ENCODE data around the gene UNC13C.

UNC13C gene

DNA sequence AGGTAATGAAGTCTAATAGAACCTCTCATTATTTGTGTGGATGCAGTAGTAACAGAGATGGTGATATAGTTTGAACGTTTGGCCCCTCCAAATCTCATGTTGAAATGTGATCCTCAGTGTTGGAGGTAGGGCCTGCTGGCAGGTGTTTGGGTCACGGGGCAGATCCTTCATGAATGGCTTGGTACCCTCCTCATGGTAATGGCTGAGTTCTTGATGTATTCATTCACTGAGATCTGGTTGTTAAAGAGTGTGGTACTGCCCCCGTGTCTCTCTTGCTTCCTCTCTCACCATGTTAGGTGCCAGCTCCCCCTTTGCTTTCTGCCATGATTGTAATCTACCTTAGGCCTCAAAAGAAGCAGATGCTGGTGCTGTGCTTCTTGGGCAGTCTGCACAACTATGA lies 606.8 kb downstream of the UNC13C start:
- no peak for TF ChIP-seq ZNF544 (tag by site-specific recombination; IDR thresholded peaks at IDR 0.05)
- no peak for TF ChIP-seq ZNF571 (tag by site-specific recombination; IDR thresholded peaks at IDR 0.05)
- no peak for TF ChIP-seq FEZF1 (tag by site-specific recombination; IDR thresholded peaks at IDR 0.05)
- no peak for TF ChIP-seq ZNF223 (tag by site-specific recombination; IDR thresholded peaks at IDR 0.05)
- TF ChIP-seq ZNF777 (tag by site-specific recombination; IDR thresholded peaks at IDR 0.05; ENCODE audit: borderline replicate concordance): no peak
- no peak for TF ChIP-seq KLF9 (tag by site-specific recombination; IDR thresholded peaks at IDR 0.05; ENCODE audit: low read depth)
- no peak for TF ChIP-seq ZBTB17 (tag by site-specific recombination; IDR thresholded peaks at IDR 0.05)
- TF ChIP-seq ZNF132 (tag by site-specific recombination; IDR thresholded peaks at IDR 0.05; ENCODE audit: borderline replicate concordance): no peak
- TF ChIP-seq ZNF416 (tag by site-specific recombination; IDR thresholded peaks at IDR 0.05): no peak
- TF ChIP-seq EGR2 (tag by site-specific recombination; IDR thresholded peaks at IDR 0.05; ENCODE audit: low read depth): no peak
- TF ChIP-seq KLF16 (tag by site-specific recombination; IDR thresholded peaks at IDR 0.05): no peak
- no peak for TF ChIP-seq BCL11B (tag by site-specific recombination; IDR thresholded peaks at IDR 0.05; ENCODE audit: low read depth)
- TF ChIP-seq, protein P1, sequence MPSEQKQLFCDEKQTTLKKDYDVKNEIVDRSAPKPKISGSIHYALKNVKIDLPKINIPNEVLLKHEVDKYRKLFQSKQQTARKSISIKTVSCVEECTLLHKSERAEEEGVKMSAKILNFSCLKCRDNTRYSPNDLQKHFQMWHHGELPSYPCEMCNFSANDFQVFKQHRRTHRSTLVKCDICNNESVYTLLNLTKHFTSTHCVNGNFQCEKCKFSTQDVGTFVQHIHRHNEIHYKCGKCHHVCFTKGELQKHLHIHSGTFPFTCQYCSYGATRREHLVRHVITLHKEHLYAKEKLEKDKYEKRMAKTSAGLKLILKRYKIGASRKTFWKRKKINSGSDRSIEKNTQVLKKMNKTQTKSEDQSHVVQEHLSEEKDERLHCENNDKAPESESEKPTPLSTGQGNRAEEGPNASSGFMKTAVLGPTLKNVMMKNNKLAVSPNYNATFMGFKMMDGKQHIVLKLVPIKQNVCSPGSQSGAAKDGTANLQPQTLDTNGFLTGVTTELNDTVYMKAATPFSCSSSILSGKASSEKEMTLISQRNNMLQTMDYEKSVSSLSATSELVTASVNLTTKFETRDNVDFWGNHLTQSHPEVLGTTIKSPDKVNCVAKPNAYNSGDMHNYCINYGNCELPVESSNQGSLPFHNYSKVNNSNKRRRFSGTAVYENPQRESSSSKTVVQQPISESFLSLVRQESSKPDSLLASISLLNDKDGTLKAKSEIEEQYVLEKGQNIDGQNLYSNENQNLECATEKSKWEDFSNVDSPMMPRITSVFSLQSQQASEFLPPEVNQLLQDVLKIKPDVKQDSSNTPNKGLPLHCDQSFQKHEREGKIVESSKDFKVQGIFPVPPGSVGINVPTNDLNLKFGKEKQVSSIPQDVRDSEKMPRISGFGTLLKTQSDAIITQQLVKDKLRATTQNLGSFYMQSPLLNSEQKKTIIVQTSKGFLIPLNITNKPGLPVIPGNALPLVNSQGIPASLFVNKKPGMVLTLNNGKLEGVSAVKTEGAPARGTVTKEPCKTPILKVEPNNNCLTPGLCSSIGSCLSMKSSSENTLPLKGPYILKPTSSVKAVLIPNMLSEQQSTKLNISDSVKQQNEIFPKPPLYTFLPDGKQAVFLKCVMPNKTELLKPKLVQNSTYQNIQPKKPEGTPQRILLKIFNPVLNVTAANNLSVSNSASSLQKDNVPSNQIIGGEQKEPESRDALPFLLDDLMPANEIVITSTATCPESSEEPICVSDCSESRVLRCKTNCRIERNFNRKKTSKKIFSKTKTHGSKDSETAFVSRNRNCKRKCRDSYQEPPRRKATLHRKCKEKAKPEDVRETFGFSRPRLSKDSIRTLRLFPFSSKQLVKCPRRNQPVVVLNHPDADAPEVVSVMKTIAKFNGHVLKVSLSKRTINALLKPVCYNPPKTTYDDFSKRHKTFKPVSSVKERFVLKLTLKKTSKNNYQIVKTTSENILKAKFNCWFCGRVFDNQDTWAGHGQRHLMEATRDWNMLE (tag by site-specific recombination; conservative IDR thresholded peaks at IDR 0.05; ENCODE audit: low read depth): no peak
- no peak for TF ChIP-seq ZNF157 (tag by site-specific recombination; IDR thresholded peaks at IDR 0.05)
- Histone ChIP-seq H3K9me3 (ENCODE audit: control insufficient read depth, insufficient read depth, low read depth, low read length) (no peaks in the 10 kb centered on the region), H3K4me3 (ENCODE audit: low read depth, low read length) (no peak overlapping the region), H3K36me3 (ENCODE audit: control insufficient read depth in 2 of 2, insufficient read depth in 1 of 2, low read length in 2 of 2) (no peaks in the 10 kb centered on the region), H3K27ac (ENCODE audit: extremely low read depth, low read depth, low read length) (no peak overlapping the region), H3K4me1 (ENCODE audit: control insufficient read depth, insufficient read depth, low read length) (no peaks in the 10 kb centered on the region)
- CTCF ChIA-PET: no interaction called here
- POLR2A ChIA-PET: no interaction called here

DNA sequence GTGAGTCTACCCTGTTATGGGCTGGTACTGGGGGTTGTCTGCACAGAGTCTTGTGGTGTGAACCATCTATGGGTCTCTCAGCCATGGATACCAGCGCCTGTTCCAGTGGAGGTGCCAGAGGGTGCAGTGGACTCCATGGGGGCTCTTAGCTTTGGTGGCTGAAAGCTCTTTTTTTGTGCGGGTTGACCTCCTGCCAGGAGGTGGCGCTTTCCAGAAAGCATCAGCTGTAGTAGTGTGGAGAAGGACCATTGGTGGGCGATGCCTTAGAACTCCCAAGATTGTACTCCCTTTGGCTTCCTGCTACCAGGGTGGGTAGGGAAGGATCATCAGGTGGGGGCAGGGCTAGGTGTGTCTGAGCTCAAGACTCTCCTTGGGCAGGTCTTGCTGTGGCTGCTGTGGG lies 615.9 kb downstream of the UNC13C start:
- H3K4me3 ChIP-seq (ENCODE audit: low read depth, low read length): no peak overlapping the region
- TF ChIP-seq ZSCAN23 (tag by site-specific recombination; IDR thresholded peaks at IDR 0.05): no peak
- TF ChIP-seq ZNF501 (tag by site-specific recombination; IDR thresholded peaks at IDR 0.05): no peak
- TF ChIP-seq ZBTB1 (tag by site-specific recombination; IDR thresholded peaks at IDR 0.05): no peak
- TF ChIP-seq ZNF664 (tag by site-specific recombination; IDR thresholded peaks at IDR 0.05): no peak
- TF ChIP-seq MYNN (tag by site-specific recombination; IDR thresholded peaks at IDR 0.05; ENCODE audit: borderline replicate concordance): no peak
- TF ChIP-seq ZNF223 (tag by site-specific recombination; IDR thresholded peaks at IDR 0.05): no peak
- TF ChIP-seq ZNF530 (tag by site-specific recombination; IDR thresholded peaks at IDR 0.05; ENCODE audit: low read depth): no peak
- no peak for TF ChIP-seq ZNF324 (tag by site-specific recombination; IDR thresholded peaks at IDR 0.05)
- no peak for TF ChIP-seq ZNF366 (tag by site-specific recombination; conservative IDR thresholded peaks at IDR 0.05)
- ChIA-PET POLR2A (no interaction called here), CTCF (interaction anchor here (0.6 kb wide), 1 partner anchor 792 kb away, joined by 3 read pairs; no protein-coding TSS in a partner anchor)
- H3K27ac ChIP-seq (ENCODE audit: extremely low read depth, low read depth, low read length): no peak overlapping the region
- no peaks in the 10 kb centered on the region for H3K4me1 ChIP-seq (ENCODE audit: control insufficient read depth, insufficient read depth, low read length)
- H3K9me3 ChIP-seq (ENCODE audit: control insufficient read depth, insufficient read depth, low read depth, low read length): no peaks in the 10 kb centered on the region
- no peaks in the 10 kb centered on the region for H3K36me3 ChIP-seq (ENCODE audit: control insufficient read depth in 2 of 2, insufficient read depth in 1 of 2, low read length in 2 of 2)

Measured in HEK293 (cell line).